Activated CD4-positive, alpha-beta T cell treated with anti-CD3 and anti-CD28 coated beads, Interleukin-2, amount 10 ng/mL, durations not matched to agents 24 days and 14 days (primary cell): ENCODE data around the gene STK38L. TPM values are rescaled to one million over a fixed set of nuclear protein-coding genes. Genes with fewer than 3 reads are reported as not detected.

Experiments
- DNase-seq: peaks from one replicate; pipeline ENCODE4 v3.0.0; 2022
- H3K27ac Mint-ChIP-seq: one replicate; pipeline ENCODE4 v1.8.0; 2022; ENCODE audit warnings: mild to moderate bottlenecking, mixed read lengths
- H3K27me3 Mint-ChIP-seq: one replicate; pipeline ENCODE4 v1.8.0; 2022; ENCODE audit warnings: mixed read lengths
- H3K36me3 Mint-ChIP-seq: one replicate; pipeline ENCODE4 v1.8.0; 2022; ENCODE audit warnings: low read depth, mild to moderate bottlenecking, mixed read lengths
- H3K4me1 Mint-ChIP-seq: one replicate; pipeline ENCODE4 v1.8.0; 2021; ENCODE audit warnings: mixed read lengths
- H3K4me3 Mint-ChIP-seq: one replicate; pipeline ENCODE4 v1.8.0; 2022; ENCODE audit warnings: mild to moderate bottlenecking, moderate library complexity, mixed read lengths
- H3K9me3 Mint-ChIP-seq: one replicate; pipeline ENCODE4 v1.8.0; 2021; ENCODE audit warnings: mixed read lengths
- intact Hi-C: fragments of 100-400 bp; cut with micrococcal nuclease; formaldehyde crosslinking; loops from one replicate; pipeline ENCODE4 v1.15.1; 2023
- total RNA-seq: library from RNA; stranded (reverse); gene quantifications from 2 replicates; pipeline ENCODE4 v1.2.3, GENCODE V29; 2022

STK38L gene
- total RNA-seq, 1 donor from 2014 or later, result 22.8 TPM

DNA sequence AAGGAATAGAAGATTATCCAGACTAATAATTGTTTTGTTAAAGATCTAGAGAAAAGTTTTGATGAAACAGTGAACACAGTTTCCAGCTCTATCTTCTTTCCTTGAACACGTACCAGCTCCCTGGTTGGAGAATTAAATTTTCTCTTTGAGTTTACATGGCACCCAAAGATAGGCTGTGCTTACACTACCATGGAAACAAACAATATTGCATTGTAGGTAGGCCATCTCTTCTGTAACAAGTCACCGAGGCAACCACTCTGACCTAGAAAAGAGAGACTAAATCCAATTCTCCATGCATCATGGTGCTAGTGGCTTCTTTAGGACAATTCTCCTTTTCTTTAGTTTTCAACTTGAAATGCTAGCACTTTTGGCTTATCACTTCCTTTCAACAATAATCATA is 98.5 kb downstream of the STK38L start:
- peaks cover 5% of the 10 kb centered on the region for H3K36me3 Mint-ChIP-seq
- no peak overlapping the region for H3K27ac Mint-ChIP-seq
- H3K4me1 Mint-ChIP-seq, result peaks cover 25% of the 10 kb centered on the region
- H3K27me3 Mint-ChIP-seq, result no peaks in the 10 kb centered on the region
- no peak overlapping the region for H3K4me3 Mint-ChIP-seq
- peak; percentile 24 for DNase-seq
- intact Hi-C loops, result no loop called here
- H3K9me3 Mint-ChIP-seq, result no peaks in the 10 kb centered on the region

DNA sequence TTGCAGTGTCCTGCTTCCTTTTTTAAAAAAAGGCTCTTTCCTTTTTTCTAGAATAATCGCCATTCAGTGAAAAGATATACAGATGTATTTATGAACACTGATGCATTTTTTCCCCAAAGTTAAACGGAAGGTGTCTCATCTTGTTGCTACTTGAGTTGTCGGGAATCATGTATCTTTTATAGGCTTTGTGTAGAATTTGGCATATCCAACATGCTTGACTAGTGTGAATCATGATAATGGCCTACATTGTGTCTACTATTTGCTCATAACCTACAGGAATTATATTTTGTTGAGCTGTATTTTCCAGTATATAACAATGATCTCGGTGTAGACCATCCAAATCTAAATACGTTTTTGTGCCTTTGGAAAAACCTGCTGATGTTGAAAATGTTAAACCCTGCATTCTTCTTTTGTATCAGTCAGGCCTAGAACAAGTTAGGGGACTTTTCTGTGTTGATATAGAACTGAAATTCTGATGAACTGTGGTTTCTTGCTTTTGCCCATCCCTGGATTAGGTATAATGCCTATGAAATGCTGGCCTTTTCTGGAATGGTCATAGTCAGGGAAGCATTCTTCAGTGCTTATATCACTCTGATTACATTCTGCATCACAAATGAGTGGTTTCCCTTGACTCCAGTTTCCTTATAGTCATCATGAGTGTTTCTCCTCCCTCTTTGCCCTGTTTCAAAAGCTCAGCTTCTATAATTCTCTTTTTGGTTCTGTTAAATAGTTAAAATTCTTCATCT is 99.3 kb downstream of the STK38L start:
- Mint-ChIP-seq H3K36me3 (peaks cover 5% of the 10 kb centered on the region), H3K4me3 (no peak overlapping the region), H3K27me3 (no peaks in the 10 kb centered on the region), H3K4me1 (peaks cover 19% of the 10 kb centered on the region), H3K27ac (no peak overlapping the region), H3K9me3 (no peaks in the 10 kb centered on the region)
- DNase-seq, result peak; percentile 22
- intact Hi-C loops, result no loop called here

DNA sequence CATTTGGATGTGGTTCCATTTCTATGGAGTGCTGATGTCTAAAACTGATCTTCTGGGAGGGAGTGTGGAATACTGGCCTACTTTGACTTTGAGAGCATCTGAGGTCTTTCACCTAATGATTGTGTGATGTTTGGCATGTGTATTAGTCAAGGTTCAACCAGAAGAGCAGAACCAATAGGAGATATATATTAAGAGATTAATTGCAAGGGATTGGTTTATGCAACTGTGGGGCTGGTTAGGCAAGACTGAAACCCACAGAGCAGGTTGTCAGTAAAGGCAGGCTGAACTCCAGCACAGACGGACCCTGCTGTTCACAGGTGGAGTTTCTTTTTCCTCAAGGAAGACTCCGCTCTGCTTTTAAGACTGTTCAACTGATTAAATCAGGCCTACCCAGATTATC is 100.2 kb downstream of the STK38L start:
- no peak overlapping the region for H3K4me3 Mint-ChIP-seq
- H3K9me3 Mint-ChIP-seq, result no peaks in the 10 kb centered on the region
- peak; percentile 22 for DNase-seq
- H3K27me3 Mint-ChIP-seq, result no peaks in the 10 kb centered on the region
- H3K36me3 Mint-ChIP-seq, result peaks cover 2% of the 10 kb centered on the region
- H3K27ac Mint-ChIP-seq, result no peak overlapping the region
- intact Hi-C loops, result no loop called here
- peaks cover 15% of the 10 kb centered on the region for H3K4me1 Mint-ChIP-seq

DNA sequence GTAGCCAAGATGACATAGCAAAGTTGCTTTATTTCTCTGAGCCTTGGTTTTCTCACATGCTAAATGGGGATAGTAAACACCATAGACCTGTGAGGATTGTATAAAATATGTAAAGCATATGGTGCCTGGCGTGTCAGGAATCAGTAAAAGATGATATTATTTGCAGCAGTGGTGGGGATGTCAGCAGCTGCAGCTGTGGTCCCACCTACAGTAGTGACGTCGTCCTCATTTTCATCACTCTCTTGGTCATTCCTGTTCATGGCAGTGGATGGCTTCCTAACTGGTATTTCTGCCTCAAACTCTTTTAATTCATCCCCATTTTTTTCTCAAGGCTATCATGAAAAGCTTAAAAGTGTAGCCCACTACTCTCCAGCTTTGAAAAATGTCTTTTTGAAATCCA is 100.7 kb downstream of the STK38L start:
- H3K4me1 Mint-ChIP-seq, result peaks cover 15% of the 10 kb centered on the region
- H3K27me3 Mint-ChIP-seq, result no peaks in the 10 kb centered on the region
- H3K27ac Mint-ChIP-seq, result no peak overlapping the region
- H3K4me3 Mint-ChIP-seq, result no peak overlapping the region
- intact Hi-C loops, result no loop called here
- H3K9me3 Mint-ChIP-seq, result no peaks in the 10 kb centered on the region
- DNase-seq, result no peak
- H3K36me3 Mint-ChIP-seq, result peaks cover 2% of the 10 kb centered on the region

DNA sequence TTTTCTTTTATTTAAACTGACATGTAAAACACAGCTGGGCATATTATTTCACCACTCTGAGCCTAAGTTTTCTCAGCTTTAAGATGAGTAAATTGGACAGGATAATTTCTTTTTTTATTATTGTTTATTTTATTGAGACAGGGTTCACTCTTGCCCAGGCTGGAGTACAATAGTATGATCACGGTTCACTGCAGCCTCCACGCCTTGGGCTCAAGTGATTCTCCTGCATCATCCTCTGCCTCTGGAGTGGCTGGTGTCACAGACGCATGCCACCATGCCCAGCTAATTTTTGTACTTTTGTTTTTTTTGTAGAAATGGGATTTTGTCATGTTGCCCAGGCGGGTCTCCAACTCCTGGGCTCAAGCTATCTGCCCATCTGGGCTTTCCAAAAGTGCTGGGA is 101.3 kb downstream of the STK38L start:
- Mint-ChIP-seq H3K27ac (no peak overlapping the region), H3K9me3 (no peaks in the 10 kb centered on the region), H3K4me3 (no peak overlapping the region), H3K4me1 (peaks cover 15% of the 10 kb centered on the region), H3K27me3 (no peaks in the 10 kb centered on the region), H3K36me3 (peaks cover under 1% of the 10 kb centered on the region)
- DNase-seq, result no peak
- intact Hi-C loops, result no loop called here

DNA sequence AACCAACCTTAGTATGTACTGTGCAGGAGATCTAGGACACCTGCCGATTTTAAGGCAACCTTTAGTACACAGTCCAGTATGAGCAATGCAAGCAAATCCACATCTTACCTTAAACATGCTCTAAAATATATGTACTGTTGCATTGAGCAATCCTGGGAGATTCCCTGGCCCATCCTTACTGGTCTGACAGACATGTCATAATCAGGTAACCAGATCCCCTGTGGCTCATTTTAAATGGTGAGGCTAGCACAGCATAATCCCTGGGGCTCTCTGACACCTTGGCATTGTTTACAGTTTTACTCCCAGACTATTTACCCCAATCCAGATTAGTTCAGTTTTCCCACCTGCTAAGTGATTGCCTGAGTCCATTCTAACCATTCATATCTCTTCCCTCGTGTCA is 103.7 kb downstream of the STK38L start:
- H3K4me3 Mint-ChIP-seq, result no peak overlapping the region
- no peak for DNase-seq
- H3K27ac Mint-ChIP-seq, result no peak overlapping the region
- H3K9me3 Mint-ChIP-seq, result no peaks in the 10 kb centered on the region
- no peaks in the 10 kb centered on the region for H3K27me3 Mint-ChIP-seq
- H3K36me3 Mint-ChIP-seq, result no peaks in the 10 kb centered on the region
- intact Hi-C loops, result no loop called here
- H3K4me1 Mint-ChIP-seq, result peaks cover 10% of the 10 kb centered on the region

DNA sequence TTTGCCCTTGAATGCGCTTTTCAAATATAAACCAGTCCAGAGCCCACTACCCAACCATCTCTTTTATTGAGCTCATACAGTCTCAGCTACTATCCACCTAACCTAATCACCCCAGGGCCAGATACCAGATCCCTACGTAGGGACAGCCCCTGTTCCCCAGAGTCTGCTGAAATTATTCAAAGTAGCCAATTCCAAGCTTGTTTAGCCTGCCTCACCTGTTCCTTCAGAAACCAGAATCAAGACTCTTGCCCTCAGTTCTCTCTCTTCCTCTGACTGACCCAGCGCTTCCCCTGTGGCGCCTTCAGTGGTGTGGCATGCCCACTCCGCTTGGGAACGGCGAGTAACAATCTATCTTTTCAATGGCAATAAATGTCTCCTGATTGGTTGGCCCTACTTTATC is 107.4 kb downstream of the STK38L start:
- intact Hi-C loops, result no loop called here
- no peaks in the 10 kb centered on the region for H3K27me3 Mint-ChIP-seq
- no peak overlapping the region for H3K27ac Mint-ChIP-seq
- no peaks in the 10 kb centered on the region for H3K9me3 Mint-ChIP-seq
- DNase-seq, result no peak
- peaks cover 10% of the 10 kb centered on the region for H3K4me1 Mint-ChIP-seq
- no peak overlapping the region for H3K4me3 Mint-ChIP-seq
- H3K36me3 Mint-ChIP-seq, result peaks cover 3% of the 10 kb centered on the region

DNA sequence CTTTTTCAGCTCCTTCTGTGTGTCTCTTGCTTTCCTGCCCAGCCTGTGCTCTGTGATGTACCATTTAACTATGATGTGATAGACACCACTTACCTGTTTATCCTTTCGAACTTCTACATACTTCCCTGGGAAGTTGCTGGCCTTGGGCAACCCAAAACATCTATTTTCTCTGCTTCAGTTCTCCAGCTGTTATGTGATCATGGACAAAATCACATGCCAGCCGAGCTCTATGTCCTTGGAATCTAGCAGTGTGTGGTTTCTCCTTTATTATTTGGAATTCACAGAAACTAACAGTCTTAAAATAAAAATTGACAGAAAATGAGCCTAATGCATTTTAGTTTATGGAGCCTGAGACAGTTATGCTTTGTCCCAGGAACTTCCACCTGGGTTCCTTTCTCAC is 111.4 kb downstream of the STK38L start:
- DNase-seq, result no peak
- no peak overlapping the region for H3K27ac Mint-ChIP-seq
- H3K36me3 Mint-ChIP-seq, result peaks cover 12% of the 10 kb centered on the region
- H3K4me3 Mint-ChIP-seq, result no peak overlapping the region
- H3K4me1 Mint-ChIP-seq, result peaks cover 4% of the 10 kb centered on the region
- intact Hi-C loops, result no loop called here
- no peaks in the 10 kb centered on the region for H3K9me3 Mint-ChIP-seq
- no peaks in the 10 kb centered on the region for H3K27me3 Mint-ChIP-seq

DNA sequence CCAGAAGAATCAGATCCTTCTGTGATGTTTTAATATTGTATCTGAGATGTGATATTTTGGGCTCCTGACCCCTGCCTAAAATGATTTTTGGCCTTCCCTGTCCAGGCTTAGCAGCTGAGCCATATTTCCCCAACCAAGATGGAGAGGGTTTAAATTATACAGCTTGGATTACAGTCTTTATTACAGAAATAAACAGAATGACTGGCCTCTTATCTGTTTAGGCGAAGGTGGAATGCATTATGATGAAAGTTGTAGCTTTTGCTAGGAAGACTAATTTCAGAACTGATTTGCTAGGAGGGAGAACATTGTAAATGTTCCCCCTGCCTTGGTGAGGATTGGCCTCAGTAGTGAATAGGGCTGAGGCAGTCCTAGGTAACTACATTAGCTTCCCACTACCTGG is 111.9 kb downstream of the STK38L start:
- Mint-ChIP-seq H3K9me3 (no peaks in the 10 kb centered on the region), H3K27ac (no peak overlapping the region), H3K4me3 (no peak overlapping the region), H3K27me3 (no peaks in the 10 kb centered on the region), H3K36me3 (peaks cover 12% of the 10 kb centered on the region), H3K4me1 (peaks cover 4% of the 10 kb centered on the region)
- intact Hi-C loops, result no loop called here
- DNase-seq, result no peak

DNA sequence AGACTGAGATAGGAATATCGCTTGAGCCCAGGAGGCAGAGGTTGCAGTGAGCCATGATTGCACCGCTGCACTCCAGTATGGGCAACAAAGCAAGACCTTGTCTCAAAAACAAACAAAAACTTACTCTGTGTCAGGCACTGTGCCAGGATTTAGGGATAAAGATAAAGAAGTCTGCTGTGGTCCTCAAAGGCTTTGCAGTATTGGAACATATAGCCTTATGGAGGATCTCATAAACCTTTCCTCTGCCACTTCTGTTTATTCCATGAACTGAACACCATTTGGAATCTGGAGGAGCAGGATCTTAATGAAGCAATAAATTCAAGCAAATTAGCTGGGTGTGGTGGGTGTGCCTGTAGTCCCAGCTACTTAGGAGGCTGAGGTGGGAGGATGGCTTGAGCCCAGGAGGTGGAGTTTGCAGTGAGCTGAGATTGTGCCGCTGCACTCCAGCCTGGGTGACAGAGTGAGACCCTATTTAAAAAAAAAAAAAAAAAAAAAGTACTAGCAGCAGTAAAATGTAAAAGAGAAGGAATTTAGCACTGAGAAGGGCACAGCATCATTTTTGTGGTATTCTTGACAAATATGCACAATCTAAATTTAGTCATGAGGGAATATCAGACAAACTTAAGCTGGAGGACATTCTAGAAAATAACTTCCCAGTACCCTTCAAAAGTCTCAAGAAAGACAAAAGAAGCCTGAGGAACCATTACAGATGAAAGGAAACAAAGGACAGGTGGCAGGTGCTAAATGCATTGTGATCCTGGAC is 115.7 kb downstream of the STK38L start:
- intact Hi-C loops, result no loop called here
- no peak for DNase-seq
- Mint-ChIP-seq H3K9me3 (peaks cover 4% of the 10 kb centered on the region), H3K27me3 (peaks cover 12% of the 10 kb centered on the region), H3K4me3 (no peak overlapping the region), H3K4me1 (peaks cover 16% of the 10 kb centered on the region), H3K27ac (no peak overlapping the region), H3K36me3 (peaks cover 19% of the 10 kb centered on the region)

DNA sequence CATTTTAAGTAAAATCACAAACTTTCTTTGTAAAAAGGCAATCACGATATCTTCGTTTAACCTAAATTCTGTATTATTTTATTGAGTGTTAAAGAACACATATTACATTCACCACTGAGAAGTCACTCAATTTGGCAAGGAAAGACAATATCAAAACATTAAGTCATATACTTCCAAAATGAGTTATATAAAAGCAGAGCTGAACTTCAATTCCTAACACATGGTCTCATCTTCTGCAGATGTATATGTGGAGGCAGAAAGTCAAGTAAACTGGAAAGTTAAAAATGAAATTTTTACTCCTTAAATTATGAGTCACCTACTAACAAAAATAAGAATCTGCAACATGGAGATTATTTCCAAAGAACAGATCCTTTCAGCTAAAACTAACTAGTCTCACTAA is 117.3 kb downstream of the STK38L start:
- intact Hi-C loops, result no loop called here
- Mint-ChIP-seq H3K9me3 (peaks cover 4% of the 10 kb centered on the region), H3K27ac (no peak overlapping the region), H3K4me3 (no peak overlapping the region), H3K36me3 (peaks cover 16% of the 10 kb centered on the region), H3K27me3 (peaks cover 12% of the 10 kb centered on the region), H3K4me1 (peaks cover 11% of the 10 kb centered on the region)
- no peak for DNase-seq

DNA sequence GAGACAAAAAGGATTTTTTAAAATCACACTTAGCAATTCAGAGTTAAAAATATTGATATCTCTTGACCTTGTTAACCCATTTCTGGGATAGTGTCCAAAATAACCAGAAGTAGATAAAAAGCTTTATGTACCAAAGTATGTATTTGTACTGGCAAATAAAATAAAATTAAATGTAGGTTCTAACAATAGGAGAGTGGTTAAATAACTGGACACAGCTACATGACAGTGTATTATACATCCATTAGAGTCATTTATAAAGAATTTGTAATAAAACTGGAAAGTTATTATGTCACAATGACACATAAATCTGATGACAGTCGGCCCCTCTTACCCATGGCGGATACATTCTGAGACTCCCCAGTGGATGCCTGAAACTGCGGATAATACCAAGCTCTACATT is 122.5 kb downstream of the STK38L start:
- peaks cover 10% of the 10 kb centered on the region for H3K27me3 Mint-ChIP-seq
- H3K4me1 Mint-ChIP-seq, result peaks cover 9% of the 10 kb centered on the region
- no peak overlapping the region for H3K27ac Mint-ChIP-seq
- intact Hi-C loops, result no loop called here
- H3K36me3 Mint-ChIP-seq, result peaks cover 29% of the 10 kb centered on the region
- H3K9me3 Mint-ChIP-seq, result peaks cover 4% of the 10 kb centered on the region
- no peak for DNase-seq
- no peak overlapping the region for H3K4me3 Mint-ChIP-seq

DNA sequence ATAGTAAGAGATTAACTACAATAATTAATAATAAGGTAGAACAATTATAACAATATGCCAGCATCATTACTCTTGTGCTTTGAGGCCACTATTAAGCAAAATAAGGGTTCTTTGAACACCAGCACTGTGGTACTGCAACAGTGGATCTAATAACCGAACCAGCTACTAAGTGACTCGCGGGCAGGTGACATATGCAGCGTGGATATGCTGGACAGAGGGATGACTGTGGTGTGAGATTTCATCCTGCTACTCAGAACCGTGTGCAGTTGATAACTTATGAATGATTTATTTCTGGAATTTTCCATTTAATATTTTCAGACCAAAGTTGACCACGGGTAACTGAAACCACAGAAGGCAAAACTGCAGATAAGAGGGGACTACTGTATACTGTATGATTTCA is 123.0 kb downstream of the STK38L start:
- H3K27ac Mint-ChIP-seq, result no peak overlapping the region
- H3K4me3 Mint-ChIP-seq, result no peak overlapping the region
- intact Hi-C loops, result no loop called here
- H3K4me1 Mint-ChIP-seq, result peaks cover 5% of the 10 kb centered on the region
- H3K9me3 Mint-ChIP-seq, result peaks cover 4% of the 10 kb centered on the region
- DNase-seq, result no peak
- peaks cover 7% of the 10 kb centered on the region for H3K27me3 Mint-ChIP-seq
- peaks cover 31% of the 10 kb centered on the region for H3K36me3 Mint-ChIP-seq
